K562 (cell line): ENCODE data around the gene CPSF4L. TPM values are rescaled to one million over a fixed set of nuclear protein-coding genes. Genes with fewer than 3 reads are reported as not detected.

Experiments used
- ATAC-seq: fragments of 200-7000 bp; cut with Tn5 transposase; 3 replicates; pipeline ENCODE4 v1.9.1; 2020; ENCODE audit warnings: moderate library complexity
- BruUV-seq: library from RNA; stranded (reverse); fragments of 400-500 nt; replicated peaks from 2 replicates; lab custom pipeline; 2021; lab: Mats Ljungman, UMichigan
- CTCF ChIA-PET: fragments of 300-600 bp; formaldehyde crosslinking; extraction: SDS; loops from one replicate; lab custom pipeline; 2021; ENCODE audit warnings: low intra/inter-chr PET ratio; lab: Yijun Ruan, JAX
- POLR2A ChIA-PET: fragments of 300-600, 350-650 bp; sonication (Branson Sonifier 250); formaldehyde crosslinking; extraction: SDS; loops from one replicate; lab custom pipeline; 2021; ENCODE audit warnings: antibody characterized with exemption, inconsistent platforms; lab: Yijun Ruan, JAX
- DNase-seq, 4 experiments: peaks; one replicate each; pipeline versions ENCODE4 v3.0.0 to v3.0.0-alpha.2; 2011 to 2018; ENCODE audit warnings: low spot score in 3 of 4, mixed read lengths in 3 of 4; ENCODE audit errors: extremely low read depth in 1 of 4
- FAIRE-seq: peaks from 2 replicates; lab custom pipeline; 2011; peaks lifted over from hg19 to GRCh38; lab: Jason Lieb, UNC
- H2AFZ ChIP-seq: 2 replicates; pipeline ENCODE4 v1.6.0; 2011; ENCODE audit warnings: low read depth, low read length, control low read depth, inconsistent platforms
- H3K27ac ChIP-seq: fragments of 200-600 bp; 3 replicates; pipeline ENCODE4 v1.8.0; 2011; ENCODE audit warnings: low read depth, mild to moderate bottlenecking, control low read depth, inconsistent platforms, low read length, moderate library complexity, mixed read lengths; ENCODE audit errors: extremely low read depth
- H3K27me3 ChIP-seq, 2 experiments: fragments of 300-600 bp in 1 of 2; 2 replicates in 1 of 2; 3 replicates in 1 of 2; pipeline versions ENCODE4 v1.6.0 to v1.8.0; 2011; ENCODE audit warnings: inconsistent platforms in 2 of 2, low read length in 2 of 2, mild to moderate bottlenecking in 1 of 2, mixed read lengths in 1 of 2, moderate library complexity in 1 of 2; ENCODE audit not compliant: control insufficient read depth in 2 of 2, insufficient read depth in 2 of 2
- H3K36me3 ChIP-seq: fragments of 300-600 bp; 3 replicates; pipeline ENCODE4 v1.8.0; 2011; ENCODE audit warnings: mild to moderate bottlenecking, low read length, inconsistent platforms; ENCODE audit not compliant: control insufficient read depth, insufficient read depth
- H3K4me1 ChIP-seq, 2 experiments: fragments of 200-600 bp in 1 of 2; replicated peaks in 1 of 2; 2 replicates in 1 of 2; 3 replicates in 1 of 2; pipeline versions ENCODE4 v1.5.1 to v1.8.0; 2011; ENCODE audit warnings: inconsistent platforms in 2 of 2, low read length in 2 of 2, mild to moderate bottlenecking in 1 of 2, mixed read lengths in 1 of 2, moderate library complexity in 1 of 2; ENCODE audit not compliant: control insufficient read depth in 2 of 2, insufficient read depth in 2 of 2
- H3K4me2 ChIP-seq: 2 replicates; pipeline ENCODE4 v1.6.1; 2011; ENCODE audit warnings: low read length, control low read depth, inconsistent platforms, mixed read lengths; ENCODE audit not compliant: insufficient read depth
- H3K4me3 ChIP-seq: fragments of 200-600 bp; sonication (generic), shearing (Covaris generic); 2 replicates; pipeline ENCODE4 v1.5.1; 2016; ENCODE audit warnings: control low read depth, inconsistent platforms
- H3K79me2 ChIP-seq: fragments of 200-600 bp; 3 replicates; pipeline ENCODE4 v1.8.0; 2011; ENCODE audit warnings: low read length, inconsistent platforms; ENCODE audit not compliant: control insufficient read depth, insufficient read depth
- H3K9ac ChIP-seq, 2 experiments: 2 replicates each; pipeline versions ENCODE4 v1.6.0 to v1.6.1; 2011; ENCODE audit warnings: low read depth in 2 of 2, low read length in 2 of 2, control low read depth in 1 of 2, inconsistent platforms in 1 of 2, mild to moderate bottlenecking in 1 of 2, mixed read lengths in 1 of 2; ENCODE audit not compliant: insufficient read depth in 1 of 2
- H3K9me1 ChIP-seq: one replicate; pipeline ENCODE4 v1.6.0; 2011; ENCODE audit warnings: inconsistent platforms, mild to moderate bottlenecking, low read length, moderate library complexity; ENCODE audit not compliant: control insufficient read depth, insufficient read depth
- H3K9me3 ChIP-seq: replicated peaks from 2 replicates; pipeline ENCODE4 v1.5.1; 2011; ENCODE audit warnings: low read depth, low read length, inconsistent platforms; ENCODE audit not compliant: control insufficient read depth, insufficient read depth
- H4K20me1 ChIP-seq: replicated peaks from 2 replicates; pipeline ENCODE4 v1.6.1; 2011; ENCODE audit warnings: low read length, inconsistent platforms, mixed read lengths; ENCODE audit not compliant: control insufficient read depth, insufficient read depth
- NFIC ChIP-seq: fragments of 450-650 bp; IDR thresholded peaks from 2 replicates; pipeline ENCODE4 v1.6.1; 2017; ENCODE audit warnings: mild to moderate bottlenecking, inconsistent platforms
- WGBS: fragments of 100-300 bp; shearing (Covaris generic); methylation state at CpG from one replicate; pipeline ENCODE4 v1.1.6; 2016; ENCODE audit warnings: low coverage, mixed read lengths; ENCODE audit not compliant: insufficient coverage; ENCODE audit errors: missing lambda C conversion rate; 5-methylcytosine and 5-hydroxymethylcytosine counted together
- in situ Hi-C: fragments of 300-500 bp; cut with MboI; formaldehyde crosslinking; loops from 4 replicates; pipeline ENCODE4 v1.15.0; 2018; ENCODE audit warnings: inconsistent platforms, mixed read lengths
- intact Hi-C: fragments of 100-400 bp; cut with micrococcal nuclease; formaldehyde crosslinking; loops from 2 replicates; pipeline ENCODE4 v1.14.2; 2022
- polyA plus RNA-seq, 8 experiments: library from polyadenylated mRNA; depleted of rRNA in 4 of 8; stranded (reverse) in 5 of 8; unstranded in 3 of 8; fragments of >200 nt; fragmentation: Nextera tagmentation in 2 of 8; fragmentation: Illumina TruSeq in 1 of 8; extraction: Ambion mirVana in 2 of 8; extraction: Trizol in 1 of 8; gene quantifications; 2 replicates each; pipeline versions ENCODE4 v1.2.1 to v1.2.3, GENCODE V29; 2011 to 2014; ENCODE audit warnings: inconsistent platforms in 1 of 8, missing spikeins in 1 of 8
- total RNA-seq, 7 experiments: library from RNA; depleted of rRNA in 6 of 7; stranded (reverse); fragments of >200 nt in 6 of 7; fragmentation: Illumina TruSeq in 2 of 7; extraction: Trizol in 2 of 7; gene quantifications; 2 replicates each; pipeline versions ENCODE4 v1.2.1 to v1.2.3, GENCODE V29; 2011 to 2021; ENCODE audit warnings: low replicate concordance in 1 of 7
- TF ChIP-seq, protein P1 (sequence below), 2 experiments: fragments of 250-450 bp in 1 of 2; fragments of 450-650 bp in 1 of 2; sonication (Bioruptor Pico) in 1 of 2; IDR thresholded peaks; 2 replicates each; pipeline versions ENCODE4 v1.6.1 to v1.8.0; 2016 to 2021; ENCODE audit warnings: mild to moderate bottlenecking in 2 of 2, moderate library complexity in 2 of 2, missing compliant biosample characterization in 1 of 2, missing genetic modification characterization in 1 of 2

The CPSF4L gene
- total and polyA plus RNA-seq, 9 of the 15 experiments (the other 6 are each of a cell fraction or from before 2014, with no cell fraction given) = not detected

GRCh38 chr17:73307130-73307529, 45.5 kb upstream of the CPSF4L start:
- H3K79me2 ChIP-seq = peaks cover 78% of the 10 kb centered on the region
- intact Hi-C loops = no loop called here
- H3K36me3 ChIP-seq = peaks cover 8% of the 10 kb centered on the region; the same call in 1 of the 3 replicates
- peaks cover 51 to 69% of the 10 kb centered on the region in 2 experiments for H3K4me1 ChIP-seq
- DNase-seq (no peak), FAIRE-seq (no peak), ATAC-seq (no peak)
- in situ Hi-C loops = no loop called here
- ChIA-PET CTCF (interaction anchor here (0.7 kb wide), 1 partner anchor 15 kb away, joined by 4 read pairs; no protein-coding TSS in a partner anchor), POLR2A (interaction anchor here (0.7 to 1.3 kb wide), 3 partner anchors 16 to 37 kb away, joined by 3 read pairs; no protein-coding TSS in a partner anchor)
- H3K27me3 ChIP-seq = no peaks in the 10 kb centered on the region
- H3K9ac ChIP-seq = no peak overlapping the region
- no TSS peak for BruUV-seq
- H3K9me3 ChIP-seq = no peaks in the 10 kb centered on the region
- H3K4me2 ChIP-seq = no peak overlapping the region
- TF ChIP-seq, protein P1, sequence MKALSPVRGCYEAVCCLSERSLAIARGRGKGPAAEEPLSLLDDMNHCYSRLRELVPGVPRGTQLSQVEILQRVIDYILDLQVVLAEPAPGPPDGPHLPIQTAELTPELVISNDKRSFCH (CRISPR knock-in tag; IDR thresholded peaks at IDR 0.05) = no peak
- TF ChIP-seq, protein P1 (tag; IDR thresholded peaks at IDR 0.05) = no peak
- TF ChIP-seq NFIC = 0 out of 2 replicates have a peak, but pooled peaks have one; percentile 23
- no peaks in the 10 kb centered on the region for H4K20me1 ChIP-seq
- H3K9me1 ChIP-seq = peaks cover 3% of the 10 kb centered on the region
- no peak overlapping the region for H3K27ac ChIP-seq
- H2AFZ ChIP-seq = no peak overlapping the region
- WGBS = 94% methylated on average over 4 of the region's 9 CpGs
- H3K4me3 ChIP-seq = no peak overlapping the region
